K562 (cell line): ENCODE data around the gene MIF. TPM values are rescaled to one million over a fixed set of nuclear protein-coding genes. Genes with fewer than 3 reads are reported as not detected.

Experiments used
- CREB1 ChIP-seq, 2 experiments: sonication (generic) in 1 of 2; formaldehyde crosslinking in 1 of 2; IDR thresholded peaks; 2 replicates each; pipeline versions ENCODE4 v1.6.1 to v1.8.0; 2012 to 2022; ENCODE audit warnings: inconsistent platforms in 1 of 2, mild to moderate bottlenecking in 1 of 2, missing genetic modification reagents in 1 of 2, moderate library complexity in 1 of 2
- FOXJ2 ChIP-seq: fragments of 200-800 bp; sonication (Bioruptor generic); IDR thresholded peaks from 2 replicates; pipeline ENCODE4 v1.6.1; 2016; ENCODE audit warnings: missing genetic modification characterization, missing compliant biosample characterization
- FOXO4 ChIP-seq: fragments of 450-650 bp; formaldehyde crosslinking; IDR thresholded peaks from 2 replicates; pipeline ENCODE4 v1.4.0; 2020; ENCODE audit warnings: mild to moderate bottlenecking, moderate library complexity
- HMG20A ChIP-seq: fragments of 450-650 bp; formaldehyde crosslinking; conservative IDR thresholded peaks from 2 replicates; pipeline ENCODE4 v1.4.0; 2020; ENCODE audit warnings: mild to moderate bottlenecking, mixed read lengths
- JUNB ChIP-seq: fragments of 450-650 bp; formaldehyde crosslinking; conservative IDR thresholded peaks from 2 replicates; pipeline ENCODE4 v1.4.0; 2020; ENCODE audit warnings: mild to moderate bottlenecking
- MNT ChIP-seq, 2 experiments: fragments of 450-650 bp; conservative IDR thresholded peaks; 2 replicates each; pipeline ENCODE4 v1.6.1; 2017; ENCODE audit warnings: mild to moderate bottlenecking in 2 of 2, moderate library complexity in 2 of 2
- PBX2 ChIP-seq, 2 experiments: IDR thresholded peaks in 1 of 2; conservative IDR thresholded peaks in 1 of 2; 2 replicates each; pipeline ENCODE4 v1.6.1; 2016; ENCODE audit warnings: low read depth in 2 of 2, mild to moderate bottlenecking in 1 of 2, missing compliant biosample characterization in 1 of 2, missing genetic modification characterization in 1 of 2, moderate library complexity in 1 of 2
- PYGO2 ChIP-seq: fragments of 450-650 bp; IDR thresholded peaks from 2 replicates; pipeline ENCODE4 v1.6.1; 2016; ENCODE audit warnings: mild to moderate bottlenecking, missing genetic modification characterization, moderate library complexity, missing compliant biosample characterization
- STAT5A ChIP-seq: IDR thresholded peaks from 2 replicates; pipeline ENCODE4 v1.6.1; 2012; ENCODE audit warnings: low read length, inconsistent platforms, borderline replicate concordance
- ZNF124 ChIP-seq: sonication (generic); formaldehyde crosslinking; IDR thresholded peaks from 2 replicates; pipeline ENCODE4 v1.8.1; 2022; ENCODE audit warnings: missing genetic modification reagents
- ZNF197 ChIP-seq: fragments of 200-800 bp; sonication (Bioruptor generic); IDR thresholded peaks from 2 replicates; pipeline ENCODE4 v1.6.1; 2016; ENCODE audit warnings: low read depth, missing genetic modification characterization, missing compliant biosample characterization
- ZNF609 ChIP-seq: sonication (generic); formaldehyde crosslinking; IDR thresholded peaks from 2 replicates; pipeline ENCODE4 v1.8.1; 2023; ENCODE audit warnings: missing genetic modification reagents, mild to moderate bottlenecking, borderline replicate concordance
- polyA plus RNA-seq, 8 experiments: library from polyadenylated mRNA; depleted of rRNA in 4 of 8; stranded (reverse) in 5 of 8; unstranded in 3 of 8; fragments of >200 nt; fragmentation: Nextera tagmentation in 2 of 8; fragmentation: Illumina TruSeq in 1 of 8; extraction: Ambion mirVana in 2 of 8; extraction: Trizol in 1 of 8; gene quantifications; 2 replicates each; pipeline versions ENCODE4 v1.2.1 to v1.2.3, GENCODE V29; 2011 to 2014; ENCODE audit warnings: inconsistent platforms in 1 of 8, missing spikeins in 1 of 8
- total RNA-seq, 7 experiments: library from RNA; depleted of rRNA in 6 of 7; stranded (reverse); fragments of >200 nt in 6 of 7; fragmentation: Illumina TruSeq in 2 of 7; extraction: Trizol in 2 of 7; gene quantifications; 2 replicates each; pipeline versions ENCODE4 v1.2.1 to v1.2.3, GENCODE V29; 2011 to 2021; ENCODE audit warnings: low replicate concordance in 1 of 7

The MIF gene
- total and polyA plus RNA-seq, 9 of the 15 experiments (the other 6 are each of a cell fraction or from before 2014, with no cell fraction given): 7.4 to 666 (median 193) TPM

- TF ChIP-seq HMG20A: no peak
- TF ChIP-seq MNT (conservative IDR thresholded peaks at IDR 0.05): no peak
- no peak for TF ChIP-seq ZNF609 (CRISPR knock-in tag)
- no peak for TF ChIP-seq FOXO4
- no peak for TF ChIP-seq CREB1 (IDR thresholded peaks at IDR 0.05)
- no peak for TF ChIP-seq CREB1 (CRISPR knock-in tag; IDR thresholded peaks at IDR 0.05)
- TF ChIP-seq PBX2 (CRISPR knock-in tag; IDR thresholded peaks at IDR 0.05; ENCODE audit: low read depth): no peak
- TF ChIP-seq PBX2 (tag; conservative IDR thresholded peaks at IDR 0.05; ENCODE audit: low read depth): no peak
- TF ChIP-seq PYGO2 (tag): no peak
- no peak for TF ChIP-seq FOXJ2
- TF ChIP-seq JUNB (CRISPR knock-in tag): no peak
- TF ChIP-seq STAT5A: no peak
- TF ChIP-seq ZNF197: no peak
- no peak for TF ChIP-seq ZNF124 (CRISPR knock-in tag)
Measured at GRCh38 chr22:23844739-23845202, 49.4 kb upstream of the MIF start (continued).
